ENCODE measurements around the gene TUNAR. TPM values are rescaled to one million over a fixed set of nuclear protein-coding genes. Genes with fewer than 3 reads are reported as not detected.

The TUNAR gene
- not detected in 2 replicates for total RNA-seq

GRCh38 chr14:95876761-95877538, at the start of gene TUNAR:
TSS of gene TUNAR (plus strand) at chr14:95876832.

Other genes with a start within 250 kb of the TUNAR start
- not detected in 2 replicates for gene TCL1B, start 190.4 kb upstream of the TUNAR start, total RNA-seq
- not detected in 2 replicates for gene TCL1A, start 162.7 kb upstream of the TUNAR start, total RNA-seq
- 2.0 and 3.7 TPM in 2 replicates for gene C14orf132, start 162.5 kb downstream of the TUNAR start, total RNA-seq